GM20000 (cell line): ENCODE data around the gene PRICKLE2.

Source experiments
- DNase-seq: peaks from one replicate; pipeline ENCODE4 v3.0.0; 2012; ENCODE audit warnings: low spot score
- TF ChIP-seq, protein P1 (sequence below): IDR thresholded peaks from 2 replicates; pipeline ENCODE4 v1.5.1; 2012; ENCODE audit warnings: mild to moderate bottlenecking, control low read depth; ENCODE audit errors: extremely low read depth, missing control alignments

Gene PRICKLE2

GRCh38 chr3:64064804-64065203, 160.5 kb downstream of the PRICKLE2 start:
- DNase-seq: no peak
- TF ChIP-seq, protein P1, sequence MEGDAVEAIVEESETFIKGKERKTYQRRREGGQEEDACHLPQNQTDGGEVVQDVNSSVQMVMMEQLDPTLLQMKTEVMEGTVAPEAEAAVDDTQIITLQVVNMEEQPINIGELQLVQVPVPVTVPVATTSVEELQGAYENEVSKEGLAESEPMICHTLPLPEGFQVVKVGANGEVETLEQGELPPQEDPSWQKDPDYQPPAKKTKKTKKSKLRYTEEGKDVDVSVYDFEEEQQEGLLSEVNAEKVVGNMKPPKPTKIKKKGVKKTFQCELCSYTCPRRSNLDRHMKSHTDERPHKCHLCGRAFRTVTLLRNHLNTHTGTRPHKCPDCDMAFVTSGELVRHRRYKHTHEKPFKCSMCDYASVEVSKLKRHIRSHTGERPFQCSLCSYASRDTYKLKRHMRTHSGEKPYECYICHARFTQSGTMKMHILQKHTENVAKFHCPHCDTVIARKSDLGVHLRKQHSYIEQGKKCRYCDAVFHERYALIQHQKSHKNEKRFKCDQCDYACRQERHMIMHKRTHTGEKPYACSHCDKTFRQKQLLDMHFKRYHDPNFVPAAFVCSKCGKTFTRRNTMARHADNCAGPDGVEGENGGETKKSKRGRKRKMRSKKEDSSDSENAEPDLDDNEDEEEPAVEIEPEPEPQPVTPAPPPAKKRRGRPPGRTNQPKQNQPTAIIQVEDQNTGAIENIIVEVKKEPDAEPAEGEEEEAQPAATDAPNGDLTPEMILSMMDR: no peak

- TF ChIP-seq, protein P1: no peak
- DNase-seq: no peak
Observed at GRCh38 chr3:64063983-64064438, 161.3 kb downstream of the PRICKLE2 start.

GRCh38 chr3:64063207-64063982, 161.9 kb downstream of the PRICKLE2 start:
- DNase-seq: no peak
- TF ChIP-seq, protein P1: no peak

DNA sequence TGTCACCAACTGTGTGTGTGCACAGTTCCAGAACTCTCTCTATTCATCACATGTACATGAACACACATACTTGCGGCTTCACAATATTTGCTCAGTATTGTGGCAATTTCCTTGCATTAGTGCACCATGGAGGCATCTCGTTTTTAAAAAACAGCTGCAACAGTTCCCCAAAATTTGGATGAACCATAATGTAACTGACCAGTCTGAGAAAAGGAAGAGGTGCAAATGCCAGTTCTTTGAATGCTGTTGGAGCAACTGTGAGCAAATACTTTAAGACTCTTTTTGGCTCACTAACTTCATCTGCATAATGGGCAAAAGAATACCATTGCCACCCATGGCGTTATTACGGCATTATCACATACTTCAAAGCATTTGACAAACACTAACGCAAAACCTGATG, 163.6 kb downstream of the PRICKLE2 start:
- TF ChIP-seq, protein P1: no peak
- no peak for DNase-seq

DNA sequence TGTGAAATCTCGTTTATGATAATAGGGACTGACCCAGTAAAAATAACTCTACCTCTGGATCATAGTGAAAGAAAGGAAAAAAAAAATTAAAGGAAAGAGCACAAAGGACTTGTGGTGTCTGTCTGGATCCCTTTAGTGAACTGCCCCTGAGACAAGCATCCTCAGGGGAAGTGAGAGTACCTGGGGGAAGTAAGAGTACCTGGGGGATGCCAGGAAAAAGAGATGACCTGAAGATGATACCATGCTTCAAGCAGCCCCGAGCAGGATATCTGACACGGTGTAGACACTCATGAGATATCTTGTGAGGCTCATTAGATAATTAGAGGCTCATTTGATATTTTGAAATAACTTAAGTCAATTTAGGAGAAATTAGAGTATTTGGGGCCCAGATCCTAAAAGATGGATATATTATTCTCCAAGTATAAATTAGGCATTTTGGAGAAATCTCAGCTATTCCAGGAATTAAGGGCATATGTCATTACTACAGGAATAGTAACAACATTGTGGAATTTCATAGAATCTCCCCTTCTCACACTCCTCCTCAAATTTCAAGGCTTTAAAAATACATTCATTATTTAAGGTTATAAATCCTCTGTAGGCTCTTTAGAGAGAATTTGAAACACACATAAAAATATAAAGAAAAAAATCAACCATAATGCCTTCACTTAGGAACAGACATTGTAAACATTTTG, 165.6 kb downstream of the PRICKLE2 start:
- DNase-seq: no peak
- TF ChIP-seq, protein P1: no peak

GRCh38 chr3:64058566-64058965, 166.7 kb downstream of the PRICKLE2 start:
- no peak for DNase-seq
- TF ChIP-seq, protein P1: no peak

DNA sequence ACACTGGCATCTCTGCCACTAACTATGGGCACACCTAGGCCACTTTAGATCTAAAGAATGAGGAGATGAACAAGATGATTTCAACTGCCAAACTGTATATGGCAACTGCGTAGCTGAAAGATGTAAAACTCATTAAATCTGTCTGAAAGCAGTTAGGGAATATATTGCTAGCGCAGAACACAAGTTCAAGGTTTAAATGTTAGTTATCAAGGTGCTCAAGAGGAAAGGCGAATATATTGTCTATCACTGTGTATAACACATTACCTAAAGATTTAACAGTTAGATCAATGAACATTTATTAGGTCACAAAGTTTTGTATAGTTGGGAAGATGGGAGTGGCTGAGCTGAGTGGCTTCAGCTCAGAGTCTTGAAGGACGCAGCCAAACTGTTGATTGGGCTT, 168.0 kb downstream of the PRICKLE2 start:
- no peak for DNase-seq
- TF ChIP-seq, protein P1: no peak
